Measurements from ENCODE around the gene PIN4. TPM values are rescaled to one million over a fixed set of nuclear protein-coding genes. Genes with fewer than 3 reads are reported as not detected.

The PIN4 gene
- total RNA-seq, 1 donor from 2014 or later: 17.4 TPM

- Mint-ChIP-seq H3K27me3 (no peaks in the 10 kb centered on the region), H3K27ac (no peak overlapping the region), H3K4me1 (ENCODE audit: unreplicated experiment) (no peaks in the 10 kb centered on the region), H3K4me3 (no peak overlapping the region), H3K9me3 (peaks cover 19% of the 10 kb centered on the region), H3K36me3 (peaks cover 24% of the 10 kb centered on the region)
- DNase-seq (ENCODE audit: extremely low spot score, unreplicated experiment): no peak
- TF ChIP-seq CTCF (conservative IDR thresholded peaks at IDR 0.05): no peak
Measured at GRCh38 chrX:72230290-72230689, 48.7 kb downstream of the PIN4 start.

GRCh38 chrX:72236841-72237240, 55.3 kb downstream of the PIN4 start:
- peaks cover 7% of the 10 kb centered on the region for H3K36me3 Mint-ChIP-seq
- H3K9me3 Mint-ChIP-seq: no peaks in the 10 kb centered on the region
- H3K4me3 Mint-ChIP-seq: no peak overlapping the region
- DNase-seq (ENCODE audit: extremely low spot score, unreplicated experiment): no peak
- no peak for TF ChIP-seq CTCF (conservative IDR thresholded peaks at IDR 0.05)
- no peaks in the 10 kb centered on the region for H3K27me3 Mint-ChIP-seq
- no peak overlapping the region for H3K27ac Mint-ChIP-seq
- no peaks in the 10 kb centered on the region for H3K4me1 Mint-ChIP-seq (ENCODE audit: unreplicated experiment)

GRCh38 chrX:72238183-72238582, 56.6 kb downstream of the PIN4 start:
- H3K9me3 Mint-ChIP-seq: no peaks in the 10 kb centered on the region
- no peak for DNase-seq (ENCODE audit: extremely low spot score, unreplicated experiment)
- peak overlapping the region; percentile 89 for H3K4me3 Mint-ChIP-seq
- H3K27ac Mint-ChIP-seq: peak overlapping the region; percentile 48
- TF ChIP-seq CTCF (conservative IDR thresholded peaks at IDR 0.05): no peak
- H3K27me3 Mint-ChIP-seq: no peaks in the 10 kb centered on the region
- H3K36me3 Mint-ChIP-seq: peaks cover 4% of the 10 kb centered on the region
- H3K4me1 Mint-ChIP-seq (ENCODE audit: unreplicated experiment): no peaks in the 10 kb centered on the region

- Mint-ChIP-seq H3K36me3 (peaks cover 4% of the 10 kb centered on the region), H3K9me3 (no peaks in the 10 kb centered on the region), H3K4me1 (ENCODE audit: unreplicated experiment) (no peaks in the 10 kb centered on the region), H3K27ac (peak within 1 kb of the TSS; percentile 76), H3K27me3 (no peaks in the 10 kb centered on the region), H3K4me3 (peak within 1 kb of the TSS; percentile 89)
- TF ChIP-seq CTCF (conservative IDR thresholded peaks at IDR 0.05): no peak
- peak; percentile 90 for DNase-seq (ENCODE audit: extremely low spot score, unreplicated experiment)
Measured at GRCh38 chrX:72238721-72239475, 57.3 kb downstream of the PIN4 start, which contains the start of gene ERCC6L. Gene ERCC6L (minus strand): TSS chrX:72239027. CDS start chrX:72238911, 116 bp downstream.

GRCh38 chrX:72240976-72241375, 59.4 kb downstream of the PIN4 start:
- no peaks in the 10 kb centered on the region for H3K36me3 Mint-ChIP-seq
- TF ChIP-seq CTCF (conservative IDR thresholded peaks at IDR 0.05): no peak
- H3K27ac Mint-ChIP-seq: no peak overlapping the region
- peak overlapping the region; percentile 2 for H3K4me3 Mint-ChIP-seq
- H3K9me3 Mint-ChIP-seq: no peaks in the 10 kb centered on the region
- DNase-seq (ENCODE audit: extremely low spot score, unreplicated experiment): no peak
- no peaks in the 10 kb centered on the region for H3K27me3 Mint-ChIP-seq
- no peaks in the 10 kb centered on the region for H3K4me1 Mint-ChIP-seq (ENCODE audit: unreplicated experiment)

All from type B pancreatic cell (in vitro differentiated cells).